GM12865 (cell line): Measurements from ENCODE around the gene DOCK1.

Source experiments
- DNase-seq: peaks from one replicate; pipeline ENCODE4 v3.0.0; 2010; ENCODE audit warnings: low read depth
- H3K4me3 ChIP-seq: 2 replicates; pipeline ENCODE4 v1.5.1; 2011; ENCODE audit warnings: mild to moderate bottlenecking, low read depth, low read length, control low read depth
- TF ChIP-seq, protein P1 (sequence below): IDR thresholded peaks from 2 replicates; pipeline ENCODE4 v1.5.1; 2011; ENCODE audit warnings: low read length, control low read depth, low read depth, inconsistent platforms; ENCODE audit not compliant: insufficient read depth; ENCODE audit errors: missing control alignments

The DOCK1 gene

DNA sequence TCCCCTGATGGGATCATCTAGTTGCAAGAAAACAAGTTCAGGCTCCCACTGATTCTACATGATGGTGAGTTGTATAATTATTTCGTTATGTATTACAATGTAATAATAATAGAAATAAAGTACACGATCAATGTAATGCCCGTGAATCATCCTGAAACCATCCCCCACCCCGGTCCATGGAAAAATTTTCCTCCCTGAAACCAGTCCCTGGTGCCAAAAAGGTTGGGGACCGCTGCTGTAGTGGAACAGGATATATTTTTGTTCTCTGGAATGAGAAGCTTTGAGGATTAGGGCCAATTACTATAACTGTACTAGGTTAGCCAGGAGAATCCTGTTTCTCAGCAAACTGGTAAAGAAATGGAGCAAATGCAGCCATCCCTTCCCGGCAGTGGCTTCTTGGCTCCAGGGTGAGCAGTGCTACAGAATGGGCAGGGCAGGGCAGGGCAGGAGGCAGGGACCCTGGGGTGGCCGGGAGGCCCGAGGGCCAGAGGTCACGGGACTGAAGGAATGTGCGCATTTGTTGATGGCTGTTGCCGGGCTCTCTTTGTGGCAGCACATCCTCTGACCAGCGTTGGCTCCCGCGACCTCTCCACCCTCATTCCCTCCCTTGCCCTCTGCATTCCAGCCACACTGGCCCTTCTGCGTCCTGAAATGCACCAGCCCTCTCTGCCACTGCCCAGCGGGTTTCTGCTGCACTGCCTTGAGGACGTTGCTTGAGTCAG is 481.5 kb downstream of the DOCK1 start:
- no peak overlapping the region for H3K4me3 ChIP-seq
- TF ChIP-seq, protein P1, sequence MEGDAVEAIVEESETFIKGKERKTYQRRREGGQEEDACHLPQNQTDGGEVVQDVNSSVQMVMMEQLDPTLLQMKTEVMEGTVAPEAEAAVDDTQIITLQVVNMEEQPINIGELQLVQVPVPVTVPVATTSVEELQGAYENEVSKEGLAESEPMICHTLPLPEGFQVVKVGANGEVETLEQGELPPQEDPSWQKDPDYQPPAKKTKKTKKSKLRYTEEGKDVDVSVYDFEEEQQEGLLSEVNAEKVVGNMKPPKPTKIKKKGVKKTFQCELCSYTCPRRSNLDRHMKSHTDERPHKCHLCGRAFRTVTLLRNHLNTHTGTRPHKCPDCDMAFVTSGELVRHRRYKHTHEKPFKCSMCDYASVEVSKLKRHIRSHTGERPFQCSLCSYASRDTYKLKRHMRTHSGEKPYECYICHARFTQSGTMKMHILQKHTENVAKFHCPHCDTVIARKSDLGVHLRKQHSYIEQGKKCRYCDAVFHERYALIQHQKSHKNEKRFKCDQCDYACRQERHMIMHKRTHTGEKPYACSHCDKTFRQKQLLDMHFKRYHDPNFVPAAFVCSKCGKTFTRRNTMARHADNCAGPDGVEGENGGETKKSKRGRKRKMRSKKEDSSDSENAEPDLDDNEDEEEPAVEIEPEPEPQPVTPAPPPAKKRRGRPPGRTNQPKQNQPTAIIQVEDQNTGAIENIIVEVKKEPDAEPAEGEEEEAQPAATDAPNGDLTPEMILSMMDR = no peak
- DNase-seq = no peak

GRCh38 chr10:127391875-127392274 is 486.6 kb downstream of the DOCK1 start:
- TF ChIP-seq, protein P1 = no peak
- H3K4me3 ChIP-seq = no peak overlapping the region
- DNase-seq = no peak

GRCh38 chr10:127392351-127393235 is 487.4 kb downstream of the DOCK1 start:
- TF ChIP-seq, protein P1 = no peak
- no peak for DNase-seq
- H3K4me3 ChIP-seq = no peak overlapping the region

GRCh38 chr10:127398140-127398970 is 493.1 kb downstream of the DOCK1 start:
- no peak for DNase-seq
- no peak overlapping the region for H3K4me3 ChIP-seq
- TF ChIP-seq, protein P1 = no peak

- DNase-seq = no peak
- TF ChIP-seq, protein P1 = no peak
- H3K4me3 ChIP-seq = no peak overlapping the region
These were observed 493.7 kb downstream of the DOCK1 start for GRCh38 chr10:127398971-127399365.

GRCh38 chr10:127399668-127400067 is 494.4 kb downstream of the DOCK1 start:
- TF ChIP-seq, protein P1 = no peak
- no peak for DNase-seq
- H3K4me3 ChIP-seq = no peak overlapping the region
